GM04504 (cell line): ENCODE results near the gene GOLGA6L7.
"Not testable (repeated sequence)": the region's sequence is repeated elsewhere in the genome, so short reads cannot be mapped to it uniquely, and the experiment has no call there.

Experiments used
- DNase-seq: peaks from one replicate; pipeline ENCODE4 v3.0.0-alpha.2; 2012; ENCODE audit warnings: low read depth

Gene GOLGA6L7

DNA sequence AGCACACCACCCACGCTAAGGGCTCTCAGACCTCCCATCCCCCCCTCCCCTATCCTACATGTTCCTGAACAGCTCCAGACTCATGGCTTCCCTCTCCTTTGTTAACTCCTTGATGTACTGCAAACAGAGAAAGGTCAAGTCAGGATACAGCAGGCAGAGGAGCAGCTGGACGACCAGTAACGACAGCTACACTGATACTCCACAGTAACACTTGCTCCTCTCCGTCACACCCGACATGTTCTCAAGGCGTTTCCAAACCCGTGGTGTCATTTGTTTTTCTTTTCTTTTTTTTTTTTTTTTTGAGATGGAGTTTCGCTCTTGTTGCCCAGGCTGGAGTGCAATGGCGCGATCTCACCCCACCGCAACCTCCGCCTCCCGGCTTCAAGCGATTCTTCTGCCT, 4.3 kb downstream of the GOLGA6L7 start:
- DNase-seq, result not testable (repeated sequence)

DNA sequence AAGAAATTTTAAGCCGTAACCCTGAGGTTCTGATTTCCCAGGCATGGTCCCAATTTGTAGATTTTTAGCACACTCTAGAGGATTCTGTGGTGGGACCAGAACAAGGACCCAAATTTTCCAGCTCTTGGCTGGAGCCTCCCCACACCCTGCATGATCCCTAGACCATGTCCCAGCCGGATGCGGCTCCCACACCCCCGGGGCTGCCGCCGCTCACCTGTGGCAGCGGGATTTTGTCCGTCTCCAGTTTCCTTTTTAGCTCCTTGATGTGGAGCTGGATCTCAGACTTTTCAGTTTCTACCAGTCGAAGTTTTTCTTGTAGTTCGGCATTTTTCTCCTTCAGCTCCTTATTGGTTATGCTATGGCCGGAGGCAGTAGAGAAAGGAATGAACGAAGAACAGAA, 4.9 kb downstream of the GOLGA6L7 start:
- not testable (repeated sequence) for DNase-seq

DNA sequence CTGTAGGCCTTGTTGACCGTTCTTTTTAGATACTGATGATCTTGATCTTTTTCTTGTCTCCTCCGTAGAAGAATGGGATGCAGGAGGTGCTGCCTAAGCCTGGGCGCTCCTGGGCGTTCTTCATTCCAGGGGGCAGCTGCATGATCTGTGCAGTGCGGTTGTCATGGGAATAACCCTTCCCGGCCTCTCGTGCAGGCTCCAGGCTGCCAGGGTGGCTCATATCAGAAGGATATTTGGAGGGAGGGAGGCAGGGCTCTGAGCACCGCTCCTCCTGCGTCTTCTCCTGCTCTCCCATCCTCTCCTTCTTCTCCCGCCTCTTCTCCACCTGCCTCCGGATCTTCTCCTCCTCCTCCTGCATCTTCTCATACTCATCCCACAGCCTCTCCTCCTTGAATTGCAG, 6.2 kb downstream of the GOLGA6L7 start:
- not testable (repeated sequence) for DNase-seq

DNA sequence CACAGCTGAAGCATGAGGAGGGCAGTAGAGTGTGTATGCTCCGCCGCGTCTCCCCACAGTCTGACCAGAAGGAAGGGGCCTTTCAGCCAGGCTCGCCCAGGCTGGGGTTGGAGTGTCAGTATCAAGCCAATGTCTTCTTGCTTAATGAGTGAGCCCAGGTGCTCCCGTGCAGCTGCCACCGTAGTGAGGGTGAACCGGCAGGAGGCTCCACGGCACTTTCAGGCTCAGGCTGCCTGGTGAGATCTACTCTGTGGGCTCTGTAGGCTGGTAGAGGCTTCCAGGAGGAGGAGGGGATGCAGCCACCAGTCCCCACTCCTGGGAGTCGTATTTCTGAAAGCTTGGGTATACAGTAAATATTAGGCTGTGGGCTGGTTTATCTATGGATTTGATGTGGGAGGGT, 8.2 kb downstream of the GOLGA6L7 start:
- not testable (repeated sequence) for DNase-seq

DNA sequence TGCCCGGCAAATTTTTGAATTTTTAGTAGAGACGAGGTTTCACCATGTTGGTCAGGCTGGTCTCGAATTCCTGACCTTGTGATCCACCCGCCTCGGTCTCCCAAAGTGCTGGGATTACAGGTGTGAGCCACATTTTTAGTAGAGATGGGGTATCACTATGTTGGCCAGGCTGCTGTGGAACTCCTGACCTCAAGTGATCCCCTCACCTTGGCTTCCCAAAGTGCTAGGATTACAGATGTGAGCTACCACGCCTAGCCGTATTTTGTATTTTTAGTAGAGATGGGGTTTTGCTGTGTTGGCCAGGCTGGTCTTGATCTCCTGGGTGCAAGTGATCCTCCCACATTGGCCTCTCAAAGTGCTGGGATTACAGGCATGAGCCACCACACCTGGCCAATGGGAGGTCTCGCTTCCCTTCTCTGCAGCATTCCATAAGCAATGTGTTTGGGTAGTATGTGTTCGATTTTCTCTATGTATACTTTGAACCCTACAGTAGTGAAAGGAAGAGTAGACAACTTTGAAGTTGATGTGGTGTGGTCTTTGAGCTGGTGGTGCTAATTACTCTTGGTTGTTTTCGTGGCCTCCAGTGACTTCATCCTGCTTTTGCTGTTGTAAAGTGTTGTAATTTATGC, 13.4 kb downstream of the GOLGA6L7 start:
- not testable (repeated sequence) for DNase-seq

DNA sequence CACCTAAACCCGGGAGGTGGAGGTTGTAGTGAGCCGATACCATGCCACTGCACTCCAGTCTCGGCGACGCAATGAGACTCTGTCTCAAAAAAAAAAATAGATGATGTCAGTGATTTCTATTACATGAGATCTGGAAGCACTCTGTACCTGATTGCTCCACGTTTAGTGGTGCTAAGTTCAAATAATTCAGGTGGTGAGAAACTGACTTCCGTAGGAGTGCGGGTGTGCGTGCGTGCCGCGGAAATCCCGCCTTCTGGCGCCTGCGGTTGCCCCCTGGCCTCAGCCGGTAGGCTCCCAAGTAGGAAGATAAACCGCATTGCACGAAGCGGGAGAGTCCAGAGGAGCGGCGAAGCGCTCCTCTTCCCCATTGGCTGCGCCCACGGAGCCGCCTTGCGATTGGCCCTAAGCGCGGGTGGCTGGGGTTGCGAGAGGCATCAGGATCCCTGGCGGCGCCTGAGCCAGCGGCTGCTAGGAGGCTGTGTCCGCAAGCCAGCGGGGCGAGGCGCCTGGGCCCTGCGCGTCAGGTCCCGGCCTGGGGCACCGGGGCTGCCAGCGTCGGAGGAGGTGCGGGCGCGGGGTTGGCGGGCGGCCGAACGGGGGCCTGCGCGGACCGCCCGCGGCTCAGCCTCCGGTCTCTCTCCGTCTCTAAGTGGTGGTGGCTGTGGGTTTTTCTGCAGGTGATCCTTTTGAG, 16.4 kb downstream of the GOLGA6L7 start:
- not testable (repeated sequence) for DNase-seq

DNA sequence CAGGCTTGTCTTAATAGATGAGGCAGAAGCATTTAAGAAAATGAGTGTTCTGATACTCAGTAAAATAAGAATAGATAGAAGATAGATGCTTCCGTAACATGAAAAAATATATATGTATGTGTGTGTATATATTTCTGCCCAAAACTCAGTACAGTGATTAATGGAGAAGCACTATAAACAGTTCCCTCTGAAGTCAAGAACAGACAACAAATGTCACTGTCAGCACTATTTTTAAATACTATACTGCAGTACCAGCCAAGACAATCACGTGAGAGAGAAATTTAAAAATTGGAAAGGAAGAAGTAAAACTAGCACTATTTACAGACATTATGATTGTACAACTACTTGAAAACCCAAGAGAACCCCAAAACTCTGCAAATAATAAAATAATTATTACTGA, 27.0 kb downstream of the GOLGA6L7 start:
- not testable (repeated sequence) for DNase-seq

DNA sequence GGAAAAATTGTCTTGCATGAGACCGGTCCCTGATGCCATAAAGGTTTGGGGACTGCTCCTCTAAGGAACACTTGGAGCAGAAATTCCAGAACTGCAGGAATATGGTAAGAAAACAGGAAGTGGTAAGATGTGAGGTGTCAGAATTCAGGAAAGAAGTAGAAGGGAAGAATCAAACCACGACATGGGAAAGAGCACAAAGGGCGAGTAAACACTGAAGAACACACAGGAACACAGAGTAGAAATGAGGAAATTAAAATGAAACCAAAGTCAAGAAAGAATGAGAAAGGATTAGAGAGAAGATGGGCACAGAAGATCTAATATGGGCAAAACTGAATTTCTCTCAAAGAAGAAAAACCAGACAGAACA, 28.5 kb downstream of the GOLGA6L7 start:
- DNase-seq, result not testable (repeated sequence)

DNA sequence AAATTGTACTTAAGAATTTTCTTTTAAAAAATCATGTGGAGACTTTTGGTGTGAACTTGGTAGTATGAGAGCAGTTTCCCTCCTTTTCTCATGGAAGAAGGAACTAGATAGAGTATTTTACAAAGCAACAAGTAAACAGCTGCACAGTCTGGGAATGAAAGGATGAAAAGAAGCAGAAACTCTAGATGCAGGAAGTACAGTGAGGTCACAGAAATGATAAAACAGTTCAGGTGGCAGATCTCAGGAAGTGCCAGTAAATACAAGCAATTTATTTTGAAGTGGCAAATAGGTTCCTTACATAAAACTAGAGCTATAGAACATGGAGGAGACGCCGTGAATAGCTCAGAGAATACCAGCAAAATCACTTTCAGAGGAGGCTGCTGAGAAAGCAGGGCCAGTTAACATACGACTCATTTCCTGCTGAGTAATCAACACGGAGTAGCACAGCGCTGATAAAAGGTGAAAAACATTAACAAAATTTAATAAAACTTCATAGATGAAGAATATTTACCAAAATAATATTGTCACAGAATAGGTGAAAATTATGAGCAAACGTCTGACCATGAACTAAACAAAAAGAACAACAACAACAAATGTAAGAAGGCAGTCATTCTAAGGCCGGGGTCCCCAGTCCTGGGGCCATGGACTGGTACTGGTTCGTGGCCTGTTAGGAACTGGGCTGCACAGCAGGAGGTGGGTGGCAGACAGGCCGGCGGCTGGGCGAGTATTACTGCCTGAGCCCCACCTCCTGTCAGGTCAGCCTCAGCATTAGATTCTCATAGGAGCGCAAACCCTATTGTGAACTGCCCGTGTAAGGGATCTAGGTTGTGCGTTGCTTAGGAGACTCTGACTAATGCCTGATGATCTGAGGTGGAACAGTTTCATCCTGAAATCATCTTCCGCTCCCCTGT, 29.2 kb downstream of the GOLGA6L7 start:
- not testable (repeated sequence) for DNase-seq

DNA sequence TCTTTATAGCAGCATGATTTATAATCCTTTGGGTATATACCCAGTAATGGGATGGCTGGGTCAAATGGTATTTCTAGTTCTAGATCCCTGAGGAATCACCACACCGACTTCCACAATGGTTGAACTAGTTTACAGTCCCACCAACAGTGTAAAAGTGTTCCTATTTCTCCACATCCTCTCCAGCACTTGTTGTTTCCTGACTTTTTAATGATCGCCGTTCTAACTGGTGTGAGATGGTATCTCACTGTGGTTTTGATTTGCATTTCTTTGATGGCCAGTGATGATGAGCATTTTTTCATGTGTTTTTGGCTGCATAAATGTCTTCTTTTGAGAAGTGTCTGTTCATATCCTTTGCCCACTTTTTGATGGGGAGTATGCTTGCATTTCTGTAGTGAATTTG, 30.3 kb downstream of the GOLGA6L7 start:
- DNase-seq, result not testable (repeated sequence)

DNA sequence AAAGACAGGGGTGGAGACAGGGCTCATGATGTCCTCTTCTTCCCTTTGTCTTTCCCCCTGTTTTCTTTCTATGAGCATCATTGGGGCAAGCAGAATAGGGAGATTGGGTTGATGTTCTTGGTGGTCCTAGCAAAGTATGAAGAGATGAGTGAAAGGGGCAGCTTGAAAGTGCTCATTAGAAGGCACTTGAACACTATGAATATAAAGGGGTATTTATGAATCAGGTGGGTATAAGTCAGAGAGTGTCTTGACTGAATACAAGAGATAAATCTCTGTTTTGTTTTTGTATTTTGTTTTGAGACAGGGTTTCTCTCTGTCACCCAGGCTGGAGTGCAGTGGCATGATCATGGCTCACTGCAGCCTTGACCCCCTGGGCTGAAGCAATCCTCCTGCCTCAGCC, 34.4 kb downstream of the GOLGA6L7 start:
- DNase-seq, result not testable (repeated sequence)

DNA sequence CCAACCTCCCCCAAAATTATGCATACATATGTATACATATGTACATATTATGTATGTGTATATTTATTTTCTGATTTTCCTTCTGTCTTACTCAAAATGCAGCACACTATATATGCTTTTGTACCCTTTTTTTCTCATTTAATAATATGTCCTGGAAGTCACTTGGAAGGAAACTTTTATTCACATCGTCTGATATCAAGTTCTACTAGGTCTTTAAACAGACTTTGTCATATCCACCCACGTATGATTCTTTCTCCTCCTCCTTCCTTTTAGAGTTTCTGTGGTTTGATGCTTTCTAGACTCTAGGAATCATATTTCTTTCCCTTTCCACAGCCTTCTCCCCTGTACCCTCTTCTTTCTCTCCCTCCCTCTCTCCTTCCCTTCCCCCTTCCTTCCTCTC, 35.1 kb downstream of the GOLGA6L7 start:
- DNase-seq, result not testable (repeated sequence)

DNA sequence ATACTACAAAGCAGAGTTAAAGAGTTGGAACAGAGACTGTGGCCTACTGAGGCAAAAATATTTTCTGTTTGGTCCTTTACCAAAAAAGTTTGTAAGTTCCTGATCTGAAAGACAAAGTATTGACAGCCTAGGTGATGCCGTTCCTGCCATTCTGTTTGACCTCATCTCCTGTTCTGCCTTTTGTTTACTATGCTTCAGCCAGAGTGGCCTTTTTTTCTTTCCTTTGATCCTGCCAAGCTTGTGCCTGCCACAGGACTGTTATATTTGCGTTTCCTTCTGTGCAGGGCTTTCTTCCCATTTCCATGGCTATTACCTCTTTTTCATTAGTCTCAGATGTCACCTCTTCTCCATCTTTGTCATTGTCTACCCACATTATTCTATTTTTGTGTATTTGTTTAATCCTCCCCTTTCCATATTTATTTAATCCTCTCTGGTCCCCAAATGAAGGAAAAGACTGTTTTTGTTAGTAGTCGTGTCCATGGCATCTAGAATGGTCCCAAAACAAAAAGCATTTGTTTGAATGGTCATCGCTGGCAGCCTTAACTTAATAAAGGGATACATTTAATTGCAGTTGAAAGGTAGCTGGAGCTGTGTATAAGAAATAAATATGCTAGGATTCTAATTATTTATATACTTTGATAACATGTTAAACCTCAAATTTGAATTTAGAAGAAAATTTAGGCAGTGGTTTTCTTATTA, 36.4 kb downstream of the GOLGA6L7 start:
- DNase-seq, result not testable (repeated sequence)

DNA sequence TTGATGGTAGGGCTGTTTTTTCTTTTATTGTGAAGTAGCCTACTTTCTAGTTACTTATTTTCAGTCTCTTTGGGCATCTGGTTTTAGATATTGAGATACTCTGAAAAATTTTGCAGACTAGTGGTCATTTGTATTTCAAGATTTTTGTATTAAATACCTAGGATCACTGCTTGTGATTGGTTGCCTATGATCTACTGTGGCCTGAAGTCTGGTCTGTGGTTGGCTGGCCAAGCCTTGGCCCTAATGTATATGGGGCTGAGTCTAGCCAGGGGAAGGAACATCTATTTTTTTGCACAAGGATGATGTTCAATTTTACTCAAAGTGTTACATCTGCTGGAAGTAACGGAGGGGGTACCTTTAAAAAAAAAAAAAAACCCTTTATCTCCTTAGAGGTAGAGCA, 38.0 kb downstream of the GOLGA6L7 start:
- not testable (repeated sequence) for DNase-seq

DNA sequence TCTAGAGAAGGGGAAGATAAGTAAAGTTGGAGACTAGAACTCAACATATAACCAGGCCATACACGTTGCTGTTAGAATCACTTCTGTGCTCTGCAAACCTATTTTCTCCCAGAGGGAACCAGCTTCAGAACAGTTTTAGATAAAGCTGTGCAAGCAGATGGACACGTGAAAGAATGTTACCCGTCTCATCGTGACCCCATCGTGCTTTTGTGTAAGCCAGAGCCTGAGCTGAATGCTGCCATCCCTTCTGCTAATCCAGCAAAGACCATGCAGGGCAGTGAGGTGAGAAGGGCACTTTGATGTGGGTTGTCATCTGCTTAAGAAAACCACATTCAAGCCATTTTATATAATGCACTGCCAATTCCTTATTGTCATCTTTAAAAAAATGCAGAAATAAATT, 40.3 kb downstream of the GOLGA6L7 start:
- DNase-seq, result not testable (repeated sequence)

DNA sequence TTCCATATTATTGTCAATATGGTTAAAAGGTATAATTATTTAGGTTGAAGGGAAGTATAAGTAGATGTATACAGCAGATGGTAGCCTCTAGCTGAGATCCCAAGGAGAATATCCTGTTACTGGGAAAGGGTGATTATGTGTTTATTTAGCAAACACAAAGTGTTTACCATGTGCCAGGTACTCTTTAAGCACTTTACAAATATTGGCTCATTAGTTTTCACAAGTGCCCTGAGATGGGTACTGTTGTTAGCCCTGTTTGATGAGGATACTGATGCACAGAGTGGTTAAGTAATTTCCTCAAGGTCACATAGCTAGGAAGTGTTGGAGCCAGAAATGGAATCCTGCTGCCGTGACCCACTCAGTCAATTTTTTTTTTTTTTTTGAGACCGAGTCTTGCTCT, 48.1 kb downstream of the GOLGA6L7 start:
- not testable (repeated sequence) for DNase-seq

DNA sequence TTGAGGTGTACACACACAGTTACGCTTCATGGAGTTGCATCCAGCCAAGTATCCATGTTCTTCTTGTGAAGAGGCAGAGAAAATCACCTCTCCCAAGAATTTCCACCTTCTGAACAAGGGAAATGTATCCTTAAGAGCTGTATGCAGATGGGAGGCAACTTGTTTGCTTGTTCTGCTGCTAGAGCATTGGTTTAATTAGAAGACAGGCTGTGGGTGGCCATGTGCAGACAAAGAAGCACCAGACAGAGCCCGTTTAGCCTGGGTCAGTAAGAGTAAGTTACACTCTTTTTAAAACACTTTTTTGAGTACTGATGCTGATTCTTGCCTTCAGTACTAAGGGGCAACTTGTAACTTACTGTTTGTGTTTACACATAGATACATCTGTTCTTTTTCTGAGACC, 50.2 kb downstream of the GOLGA6L7 start:
- DNase-seq, result not testable (repeated sequence)

DNA sequence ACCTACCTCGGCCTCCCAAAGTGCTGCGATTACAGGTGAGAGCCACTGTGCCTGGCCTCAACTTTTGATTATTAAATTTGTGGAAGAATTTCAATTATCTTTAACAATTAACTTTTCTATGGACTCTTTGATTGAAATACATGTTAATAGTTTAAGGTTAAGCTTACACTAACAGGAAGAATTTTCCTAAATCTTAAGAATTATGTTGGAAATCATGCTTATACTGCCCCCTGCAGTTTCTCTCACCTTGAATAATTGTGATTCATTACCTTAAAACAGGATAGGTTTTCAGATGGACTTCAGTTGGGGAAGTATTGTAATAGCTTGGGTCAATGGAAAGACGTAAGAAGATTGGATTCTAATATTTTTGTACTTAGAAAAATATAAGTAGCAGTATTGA, 54.2 kb downstream of the GOLGA6L7 start:
- not testable (repeated sequence) for DNase-seq
